ENCODE data around the gene TMBIM6.
A peak's percentile ranks its signal among the peaks of the same experiment; 100 is the strongest.

Gene TMBIM6

GRCh38 chr12:49740930-49741881 is at the start of gene TMBIM6:
TMBIM6 (plus strand) TSS chr12:49741557; CDS start chr12:49752494, 10,937 bp downstream.
- in situ Hi-C loops (cut with MboI; ENCODE audit: low sequenced_read_pairs, unreplicated experiment), result no loop called here

GRCh38 chr12:49692851-49693250 is 48.5 kb upstream of the TMBIM6 start:
- no peak for DNase-seq (ENCODE audit: low spot score)
- TF ChIP-seq CTCF (IDR thresholded peaks at IDR 0.05; ENCODE audit: borderline replicate concordance, control extremely low read depth, extremely low read depth, insufficient read depth, missing control alignments), result no peak
- in situ Hi-C loops (cut with MboI; ENCODE audit: low sequenced_read_pairs, unreplicated experiment), result no loop called here

More at GRCh38 chr12:49740930-49741881, at the start of gene TMBIM6:
- peak; percentile 94 for DNase-seq (ENCODE audit: low spot score)
- TF ChIP-seq CTCF (IDR thresholded peaks at IDR 0.05; ENCODE audit: borderline replicate concordance, control extremely low read depth, extremely low read depth, insufficient read depth, missing control alignments), result peak; percentile 90

- DNase-seq (ENCODE audit: low spot score), result no peak
- in situ Hi-C loops (cut with MboI; ENCODE audit: low sequenced_read_pairs, unreplicated experiment), result no loop called here
These were observed 47.4 kb upstream of the TMBIM6 start for GRCh38 chr12:49693931-49694444.

GRCh38 chr12:49696723-49697122 is 44.6 kb upstream of the TMBIM6 start:
- TF ChIP-seq CTCF (IDR thresholded peaks at IDR 0.05; ENCODE audit: borderline replicate concordance, control extremely low read depth, extremely low read depth, insufficient read depth, missing control alignments), result no peak
- in situ Hi-C loops (cut with MboI; ENCODE audit: low sequenced_read_pairs, unreplicated experiment), result no loop called here

More at GRCh38 chr12:49693931-49694444, 47.4 kb upstream of the TMBIM6 start:
- no peak for TF ChIP-seq CTCF (IDR thresholded peaks at IDR 0.05; ENCODE audit: borderline replicate concordance, control extremely low read depth, extremely low read depth, insufficient read depth, missing control alignments)

GRCh38 chr12:49697808-49698207 is 43.5 kb upstream of the TMBIM6 start:
- no peak for DNase-seq (ENCODE audit: low spot score)
- in situ Hi-C loops (cut with MboI; ENCODE audit: low sequenced_read_pairs, unreplicated experiment), result no loop called here
- TF ChIP-seq CTCF (IDR thresholded peaks at IDR 0.05; ENCODE audit: borderline replicate concordance, control extremely low read depth, extremely low read depth, insufficient read depth, missing control alignments), result no peak

More at GRCh38 chr12:49696723-49697122, 44.6 kb upstream of the TMBIM6 start:
- DNase-seq (ENCODE audit: low spot score), result no peak

- DNase-seq (ENCODE audit: low spot score), result peak; percentile 58
- TF ChIP-seq CTCF (IDR thresholded peaks at IDR 0.05; ENCODE audit: borderline replicate concordance, control extremely low read depth, extremely low read depth, insufficient read depth, missing control alignments), result no peak
- in situ Hi-C loops (cut with MboI; ENCODE audit: low sequenced_read_pairs, unreplicated experiment), result no loop called here
These were observed 42.5 kb upstream of the TMBIM6 start for GRCh38 chr12:49698619-49699545.
